OCI-LY3 (cell line): ENCODE results near the gene EEIG2.

Experiments used
- H2AFZ ChIP-seq: fragments of 200-600, 300-600 bp; shearing (Covaris generic); 2 replicates; pipeline ENCODE4 v1.6.0; 2014; ENCODE audit warnings: antibody characterized with exemption, low read depth, low read length
- H3K27ac ChIP-seq: fragments of 200-600, 300-600 bp; sonication (generic); 2 replicates; pipeline ENCODE4 v1.5.1; 2014; ENCODE audit warnings: mild to moderate bottlenecking, low read length, moderate library complexity, mixed read lengths
- H3K27me3 ChIP-seq: fragments of 200-600, 300-600 bp; sonication (generic); 2 replicates; pipeline ENCODE4 v1.6.1; 2014; ENCODE audit warnings: low read depth, low read length, mixed read lengths
- H3K36me3 ChIP-seq: fragments of 200-600, 300-600 bp; sonication (generic); replicated peaks from 2 replicates; pipeline ENCODE3; 2014; ENCODE audit warnings: low read depth, low read length, mixed read lengths
- H3K4me1 ChIP-seq: fragments of 300-600, 200-600 bp; sonication (generic); 2 replicates; pipeline ENCODE4 v1.6.1; 2014; ENCODE audit warnings: low read length, mixed read lengths
- H3K4me2 ChIP-seq: fragments of 200-600, 300-600 bp; sonication (generic); 2 replicates; pipeline ENCODE4 v1.6.1; 2014; ENCODE audit warnings: low read length, mixed read lengths
- H3K4me3 ChIP-seq: fragments of 300-600, 200-600 bp; sonication (generic); 2 replicates; pipeline ENCODE4 v1.5.1; 2014; ENCODE audit warnings: antibody characterized with exemption, mild to moderate bottlenecking, low read length, moderate library complexity
- H3K79me2 ChIP-seq: fragments of 300-600, 200-600 bp; shearing (Covaris generic); 2 replicates; pipeline ENCODE4 v1.6.1; 2014; ENCODE audit warnings: mild to moderate bottlenecking, low read length, mixed read lengths
- H3K9ac ChIP-seq: fragments of 300-600, 200-600 bp; shearing (Covaris generic); 2 replicates; pipeline ENCODE4 v1.6.0; 2014; ENCODE audit warnings: mild to moderate bottlenecking, low read length, moderate library complexity
- H3K9me3 ChIP-seq: fragments of 200-600, 300-600 bp; shearing (Covaris generic); 2 replicates; pipeline ENCODE4 v1.6.1; 2014; ENCODE audit warnings: low read length, mixed read lengths; ENCODE audit not compliant: insufficient read depth
- H4K20me1 ChIP-seq: fragments of 200-600, 300-600 bp; sonication (generic); 2 replicates; pipeline ENCODE4 v1.6.1; 2016; ENCODE audit warnings: low read length, mixed read lengths; ENCODE audit not compliant: insufficient read depth
- EZH2phosphoT487 ChIP-seq: fragments of 200-600 bp; shearing (Covaris generic); IDR thresholded peaks from 2 replicates; pipeline ENCODE4 v1.6.1; 2018; ENCODE audit warnings: antibody characterized with exemption, mixed run types, low read depth
- TF ChIP-seq, protein P1 (sequence below): fragments of 200-600, 300-600 bp; sonication (generic); IDR thresholded peaks from 2 replicates; pipeline ENCODE4 v1.5.1; 2014; ENCODE audit warnings: antibody characterized with exemption, low read length, low read depth

The EEIG2 gene

DNA sequence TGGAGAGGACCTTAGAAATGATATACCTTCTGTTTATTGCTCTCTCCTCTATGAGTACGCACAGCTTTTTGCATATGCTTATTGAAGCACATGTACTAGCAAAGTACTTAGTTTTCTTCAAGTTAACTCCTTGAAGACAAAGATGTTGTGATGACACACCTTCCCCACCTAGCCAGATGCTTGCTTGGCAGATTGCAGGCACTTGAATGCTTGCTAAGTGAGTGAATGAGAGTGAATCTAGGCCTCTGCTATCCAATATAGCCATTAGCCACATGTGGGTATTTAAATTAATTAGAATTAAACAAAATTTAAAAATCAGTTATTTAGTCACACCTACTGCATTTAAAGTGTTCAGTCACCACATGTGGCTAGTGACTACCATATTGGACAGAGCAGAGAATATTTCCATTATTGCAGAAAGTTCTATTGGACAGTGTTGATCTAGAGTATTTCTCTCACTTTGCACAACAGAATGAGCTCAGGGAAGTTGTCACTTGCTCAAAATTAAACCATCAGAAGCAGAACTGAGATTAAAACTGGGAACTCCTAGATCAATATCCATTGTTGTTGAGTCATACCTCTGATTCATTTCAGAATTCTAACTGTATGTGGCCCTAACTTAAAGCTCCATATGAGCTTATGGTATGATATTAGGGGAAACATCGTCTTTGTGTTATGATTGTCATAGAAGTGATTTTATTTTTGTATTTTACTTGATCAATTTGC, 8.6 kb upstream of the EEIG2 start:
- peak overlapping the region; percentile 40 for H3K4me2 ChIP-seq
- no peaks in the 10 kb centered on the region for H3K79me2 ChIP-seq
- peaks cover 32% of the 10 kb centered on the region for H3K4me1 ChIP-seq
- no peak overlapping the region for H2AFZ ChIP-seq
- H4K20me1 ChIP-seq: no peaks in the 10 kb centered on the region
- H3K9me3 ChIP-seq: no peaks in the 10 kb centered on the region
- TF ChIP-seq, protein P1, sequence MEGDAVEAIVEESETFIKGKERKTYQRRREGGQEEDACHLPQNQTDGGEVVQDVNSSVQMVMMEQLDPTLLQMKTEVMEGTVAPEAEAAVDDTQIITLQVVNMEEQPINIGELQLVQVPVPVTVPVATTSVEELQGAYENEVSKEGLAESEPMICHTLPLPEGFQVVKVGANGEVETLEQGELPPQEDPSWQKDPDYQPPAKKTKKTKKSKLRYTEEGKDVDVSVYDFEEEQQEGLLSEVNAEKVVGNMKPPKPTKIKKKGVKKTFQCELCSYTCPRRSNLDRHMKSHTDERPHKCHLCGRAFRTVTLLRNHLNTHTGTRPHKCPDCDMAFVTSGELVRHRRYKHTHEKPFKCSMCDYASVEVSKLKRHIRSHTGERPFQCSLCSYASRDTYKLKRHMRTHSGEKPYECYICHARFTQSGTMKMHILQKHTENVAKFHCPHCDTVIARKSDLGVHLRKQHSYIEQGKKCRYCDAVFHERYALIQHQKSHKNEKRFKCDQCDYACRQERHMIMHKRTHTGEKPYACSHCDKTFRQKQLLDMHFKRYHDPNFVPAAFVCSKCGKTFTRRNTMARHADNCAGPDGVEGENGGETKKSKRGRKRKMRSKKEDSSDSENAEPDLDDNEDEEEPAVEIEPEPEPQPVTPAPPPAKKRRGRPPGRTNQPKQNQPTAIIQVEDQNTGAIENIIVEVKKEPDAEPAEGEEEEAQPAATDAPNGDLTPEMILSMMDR: no peak
- no peak for TF ChIP-seq EZH2phosphoT487
- H3K4me3 ChIP-seq: no peak overlapping the region
- no peak overlapping the region for H3K9ac ChIP-seq
- H3K27ac ChIP-seq: peak overlapping the region; percentile 82
- H3K27me3 ChIP-seq: no peaks in the 10 kb centered on the region
- H3K36me3 ChIP-seq: no peaks in the 10 kb centered on the region

DNA sequence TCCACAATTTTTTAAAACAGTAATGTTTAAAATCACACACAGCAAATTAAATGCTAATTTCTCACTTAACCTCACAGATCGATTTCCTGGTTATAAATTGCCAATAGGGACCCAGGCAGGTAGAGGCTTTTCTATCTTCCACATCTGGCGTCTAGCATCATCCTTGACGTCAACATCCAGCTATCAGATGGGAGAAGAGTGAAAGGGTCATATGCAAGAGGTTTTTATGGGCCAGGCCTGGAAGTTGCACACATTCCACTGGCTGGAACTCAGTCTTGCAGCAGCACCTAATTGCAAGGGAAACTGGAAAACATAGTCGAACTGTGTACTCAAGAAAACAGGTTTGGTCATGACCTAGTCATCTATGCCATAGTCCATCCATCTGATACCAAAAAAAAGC, 6.0 kb upstream of the EEIG2 start:
- H3K4me3 ChIP-seq: no peak overlapping the region
- no peak overlapping the region for H2AFZ ChIP-seq

DNA sequence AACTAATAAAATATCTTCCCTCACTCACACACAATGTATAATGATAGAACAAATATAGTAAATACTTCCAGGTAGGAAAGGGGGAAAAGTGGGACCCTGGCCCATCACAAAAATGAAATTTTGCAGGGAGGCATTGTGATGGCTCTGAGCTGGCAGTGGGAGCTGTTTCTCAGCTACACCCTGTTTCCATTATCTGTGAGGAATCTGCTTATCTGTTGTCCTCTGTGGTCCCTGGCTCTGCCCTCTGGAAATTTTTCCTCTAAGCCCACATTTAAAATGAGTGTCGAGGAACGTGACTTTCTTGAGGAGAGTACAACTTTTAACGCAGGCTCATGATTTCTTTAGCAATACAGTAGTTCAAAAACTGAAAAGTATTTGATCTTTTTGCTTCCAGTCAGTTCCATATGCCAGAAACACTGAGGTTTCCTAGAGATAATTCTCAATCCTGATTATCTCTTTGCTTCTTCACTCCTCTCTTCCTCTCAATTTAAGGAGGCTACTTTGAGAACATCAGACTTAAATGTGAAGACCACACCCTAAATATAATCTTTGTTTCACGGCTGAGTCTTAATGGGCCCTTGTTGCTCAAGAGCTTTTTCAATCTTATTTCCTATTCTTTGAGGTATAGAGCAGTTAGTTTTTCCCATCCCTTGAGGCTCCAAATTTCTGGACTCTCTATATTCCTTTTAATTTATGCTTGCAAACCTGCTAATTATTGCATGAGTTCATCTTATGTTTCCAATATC, 5.0 kb upstream of the EEIG2 start:
- Histone ChIP-seq H3K4me2 (no peak overlapping the region), H3K36me3 (no peaks in the 10 kb centered on the region), H3K4me1 (peaks cover 57% of the 10 kb centered on the region), H3K27ac (no peak overlapping the region), H2AFZ (no peak overlapping the region), H3K9me3 (no peaks in the 10 kb centered on the region), H3K27me3 (no peaks in the 10 kb centered on the region), H3K4me3 (no peak overlapping the region), H4K20me1 (no peaks in the 10 kb centered on the region), H3K79me2 (no peaks in the 10 kb centered on the region), H3K9ac (no peak overlapping the region)
- TF ChIP-seq EZH2phosphoT487: no peak
- TF ChIP-seq, protein P1: no peak

More for the DNA sequence above, 6.0 kb upstream of the EEIG2 start:
- Histone ChIP-seq H3K4me1 (peaks cover 58% of the 10 kb centered on the region), H4K20me1 (no peaks in the 10 kb centered on the region), H3K9ac (no peak overlapping the region), H3K36me3 (no peaks in the 10 kb centered on the region), H3K27me3 (no peaks in the 10 kb centered on the region), H3K9me3 (no peaks in the 10 kb centered on the region), H3K79me2 (no peaks in the 10 kb centered on the region), H3K4me2 (no peak overlapping the region), H3K27ac (no peak overlapping the region)
- TF ChIP-seq, protein P1: no peak
- TF ChIP-seq EZH2phosphoT487: no peak

DNA sequence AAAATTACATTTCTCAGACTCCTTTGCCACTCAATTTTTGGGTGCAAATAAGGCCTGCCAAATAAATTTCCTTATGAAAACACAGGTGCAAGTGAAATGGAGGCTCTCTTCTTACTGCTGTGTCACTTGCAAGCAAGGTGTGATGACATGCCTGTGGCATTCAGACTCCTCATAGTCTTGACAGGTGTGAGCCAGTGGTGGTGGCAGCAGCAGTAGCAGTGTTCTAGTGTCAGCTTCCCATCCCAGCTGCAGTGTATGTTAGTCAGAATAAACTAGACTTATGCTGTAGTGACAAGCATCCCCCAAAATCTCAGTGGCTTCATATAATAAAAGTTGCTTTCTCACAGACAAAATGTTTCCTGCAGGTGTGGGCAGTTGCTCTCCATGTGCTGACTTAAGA, 3.8 kb upstream of the EEIG2 start:
- no peak for TF ChIP-seq EZH2phosphoT487
- TF ChIP-seq, protein P1: no peak
- H2AFZ ChIP-seq: no peak overlapping the region
- H3K4me1 ChIP-seq: peaks cover 56% of the 10 kb centered on the region
- H3K9me3 ChIP-seq: no peaks in the 10 kb centered on the region
- no peaks in the 10 kb centered on the region for H3K36me3 ChIP-seq
- 0 out of 2 replicates have a peak, but pooled peaks cover 2% of the 10 kb centered on the region for H4K20me1 ChIP-seq
- no peak overlapping the region for H3K4me3 ChIP-seq
- H3K27ac ChIP-seq: peak overlapping the region; percentile 77; the same call in 1 of the 2 replicates
- H3K4me2 ChIP-seq: peak overlapping the region; percentile 57
- no peak overlapping the region for H3K9ac ChIP-seq
- H3K27me3 ChIP-seq: no peaks in the 10 kb centered on the region
- peaks cover 3% of the 10 kb centered on the region; the same call in 1 of the 2 replicates for H3K79me2 ChIP-seq
